Hepatocyte (in vitro differentiated cells): ENCODE results near the gene MPHOSPH8.

Source experiments
- CTCF ChIP-seq: fragments of 200-600 bp; sonication (generic); IDR thresholded peaks from 2 replicates; pipeline ENCODE4 v1.5.1; 2016; ENCODE audit warnings: antibody characterized with exemption, mild to moderate bottlenecking; ENCODE audit not compliant: poor library complexity
- EZH2 ChIP-seq: fragments of 200-600 bp; sonication (generic); IDR thresholded peaks from 2 replicates; pipeline ENCODE4 v1.6.1; 2016; ENCODE audit warnings: antibody characterized with exemption, mild to moderate bottlenecking, borderline replicate concordance
- EZH2phosphoT487 ChIP-seq: fragments of 200-600 bp; sonication (generic); IDR thresholded peaks from one replicate; pipeline ENCODE4 v1.6.1; 2018; ENCODE audit warnings: antibody characterized with exemption, mild to moderate bottlenecking, low read depth, moderate library complexity; ENCODE audit not compliant: unreplicated experiment, severe bottlenecking

- TF ChIP-seq EZH2 (no peak), CTCF (no peak), EZH2phosphoT487 (no peak)
Observed at GRCh38 chr13:19596086-19596485, 37.4 kb upstream of the MPHOSPH8 start.
